GM21423 (cell line): Measurements from ENCODE around the gene PAEP.
"Not testable (repeated sequence)": the region's sequence is repeated elsewhere in the genome, so short reads cannot be mapped to it uniquely, and the experiment has no call there.

Experiments used
- ATAC-seq: cut with Tn5 transposase; IDR thresholded peaks from one replicate; pipeline ENCODE4 v1.9.1; 2021; ENCODE audit warnings: mild to moderate bottlenecking, moderate library complexity; ENCODE audit not compliant: unreplicated experiment

The PAEP gene

DNA sequence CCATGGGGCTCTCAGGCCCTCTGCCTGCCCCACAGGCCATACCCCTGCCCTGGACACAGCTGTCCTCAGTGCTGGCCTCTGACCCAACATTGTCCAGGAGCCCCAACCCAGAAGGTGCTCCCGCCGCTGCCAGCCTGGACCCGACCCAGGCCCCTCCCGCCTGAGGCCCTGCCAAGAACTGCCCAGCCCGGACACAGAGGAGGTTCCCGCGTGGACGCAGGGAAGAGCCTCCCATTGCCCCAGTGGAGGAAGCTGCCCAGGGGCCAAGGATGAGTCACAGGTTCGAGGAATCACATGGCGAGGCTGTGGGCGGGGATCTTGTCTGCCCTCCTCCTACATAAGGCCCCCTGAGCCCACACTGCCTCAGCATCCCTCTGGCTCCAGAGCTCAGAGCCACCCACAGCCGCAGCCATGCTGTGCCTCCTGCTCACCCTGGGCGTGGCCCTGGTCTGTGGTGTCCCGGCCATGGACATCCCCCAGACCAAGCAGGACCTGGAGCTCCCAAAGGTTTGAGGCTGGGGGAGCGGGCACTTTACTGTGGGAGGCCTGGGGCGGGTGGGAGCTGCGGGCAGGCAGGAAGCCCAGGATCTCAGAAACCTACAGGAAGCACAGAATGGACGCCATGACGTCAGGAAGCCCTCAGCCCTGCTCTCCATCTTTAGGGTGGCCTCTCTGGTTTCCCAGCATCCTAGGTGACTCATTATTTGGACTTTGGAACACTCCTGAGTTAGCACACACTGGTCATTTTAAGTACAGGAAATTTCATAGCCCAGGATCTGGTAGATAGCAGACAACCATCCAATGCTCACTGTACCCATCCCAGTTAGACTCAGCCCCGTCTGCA lies at the start of gene PAEP:
Gene PAEP, plus strand, starts transcription at position 366 of the 844 bp plus-strand sequence.
- no peak for ATAC-seq

DNA sequence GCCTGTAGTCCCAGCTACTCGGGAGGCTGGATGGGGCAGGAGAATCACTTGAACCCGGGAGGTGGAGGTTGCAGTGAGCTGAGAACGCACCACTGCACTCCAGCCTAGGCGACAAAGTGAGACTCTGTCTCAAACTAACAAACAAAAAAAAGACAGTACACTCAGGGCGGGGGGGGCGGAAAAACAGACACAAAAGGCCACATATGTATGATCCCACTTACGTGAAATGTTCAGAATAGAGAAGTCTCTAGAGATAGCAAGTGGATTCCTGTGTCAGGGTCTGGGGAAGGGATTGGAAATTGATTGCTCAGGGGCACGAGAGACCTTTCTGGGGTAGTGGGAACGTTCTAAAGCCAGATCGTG lies 49.3 kb upstream of the PAEP start:
- no peak for ATAC-seq

DNA sequence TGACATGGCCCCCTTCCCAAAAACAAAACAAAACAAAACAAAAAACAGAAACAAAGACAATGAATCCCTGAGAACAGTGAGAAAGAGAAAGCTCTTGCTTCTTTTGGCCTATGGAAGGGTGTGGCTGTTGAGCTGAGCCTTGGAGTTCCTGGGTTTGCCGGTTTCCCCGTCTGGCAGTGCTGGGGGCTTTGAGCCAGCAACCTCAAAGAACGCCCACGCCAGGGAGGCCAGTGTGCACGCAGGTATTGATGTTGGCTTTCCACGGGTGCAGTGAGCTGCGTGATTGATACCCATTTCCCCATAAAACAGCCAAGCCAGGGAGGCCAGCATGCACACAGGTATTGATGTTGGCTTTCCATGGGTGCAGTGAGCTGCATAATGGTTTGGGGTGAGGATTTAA lies 48.7 kb upstream of the PAEP start:
- ATAC-seq: no peak

DNA sequence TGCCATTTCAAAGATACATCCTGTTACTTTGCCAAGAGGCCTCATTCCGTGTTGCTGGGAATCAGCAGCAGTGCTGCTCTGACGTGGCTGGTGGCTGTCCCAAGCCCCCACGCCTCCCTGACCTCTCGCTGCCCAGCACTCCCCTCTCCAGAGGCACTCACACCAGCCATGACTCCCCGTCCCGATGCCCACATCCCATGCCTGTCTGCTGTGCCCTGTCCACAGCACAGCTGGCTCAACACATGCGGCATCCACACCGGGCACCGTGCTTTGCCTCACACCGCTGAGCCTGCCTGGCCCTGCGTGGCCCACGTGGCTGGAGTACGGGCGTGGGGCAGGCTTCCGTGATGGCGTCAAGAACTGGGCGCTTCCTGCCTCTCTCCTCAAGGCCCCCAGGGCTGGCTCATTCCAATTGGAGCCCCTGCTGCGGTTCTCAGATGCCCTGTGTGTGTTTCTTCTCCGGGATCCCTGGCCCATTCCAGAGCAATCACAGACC lies 48.2 kb upstream of the PAEP start:
- ATAC-seq: no peak

DNA sequence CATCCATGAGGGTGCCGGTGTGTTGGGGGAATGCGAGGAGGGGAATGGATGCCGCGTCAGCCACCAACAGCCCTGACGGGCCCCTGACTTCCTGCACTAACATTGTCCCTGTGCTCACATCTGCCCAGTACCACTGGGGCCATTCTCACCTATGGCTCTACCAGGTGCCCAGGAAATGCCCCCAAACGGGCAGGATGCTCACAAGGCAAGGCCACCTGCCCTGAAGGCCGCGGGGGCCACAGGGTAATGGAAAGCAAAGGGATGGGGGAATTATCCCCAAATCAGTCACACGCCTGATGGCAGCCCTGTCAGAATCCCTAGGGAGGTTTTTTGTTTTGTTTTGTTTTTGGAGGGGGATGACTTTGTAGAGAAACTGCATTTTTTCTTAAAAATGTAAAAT lies 47.6 kb upstream of the PAEP start:
- not testable (repeated sequence) for ATAC-seq

DNA sequence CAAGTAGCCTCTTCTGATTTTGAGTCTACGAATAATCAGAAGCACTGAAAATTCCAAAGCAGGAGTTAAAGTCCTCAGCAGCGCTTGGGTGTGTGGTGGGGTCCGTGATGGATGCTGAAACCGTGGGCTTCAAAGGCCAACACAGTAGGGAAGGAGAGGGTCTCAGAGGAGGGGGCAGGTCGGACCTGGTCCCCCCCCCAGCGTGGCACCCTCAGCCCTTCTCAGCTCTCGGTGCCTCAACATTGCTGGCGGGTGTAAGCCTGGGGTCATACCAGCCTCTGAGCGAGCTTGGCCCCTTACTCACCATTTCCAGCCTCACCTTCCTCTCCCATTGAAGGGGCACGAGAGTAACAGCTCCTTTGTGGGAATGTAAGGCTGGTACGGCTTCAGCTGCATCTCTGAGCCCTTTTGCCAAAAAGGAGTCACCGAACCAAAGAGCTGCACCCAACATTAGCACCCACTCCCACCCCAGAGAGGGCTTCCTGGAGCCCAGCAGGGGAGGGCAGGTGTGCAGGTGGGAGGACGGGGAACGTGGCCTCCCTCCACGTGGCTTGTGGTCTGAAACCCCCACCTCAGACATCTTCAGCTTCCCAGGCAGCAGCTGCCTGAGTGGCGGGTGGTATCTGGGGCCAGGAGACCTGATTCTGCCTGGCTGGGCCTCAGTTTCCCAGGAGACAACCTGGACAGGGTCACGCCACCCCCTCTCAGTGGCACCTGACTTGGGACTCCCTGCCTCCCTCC lies 47.0 kb upstream of the PAEP start:
- no peak for ATAC-seq

DNA sequence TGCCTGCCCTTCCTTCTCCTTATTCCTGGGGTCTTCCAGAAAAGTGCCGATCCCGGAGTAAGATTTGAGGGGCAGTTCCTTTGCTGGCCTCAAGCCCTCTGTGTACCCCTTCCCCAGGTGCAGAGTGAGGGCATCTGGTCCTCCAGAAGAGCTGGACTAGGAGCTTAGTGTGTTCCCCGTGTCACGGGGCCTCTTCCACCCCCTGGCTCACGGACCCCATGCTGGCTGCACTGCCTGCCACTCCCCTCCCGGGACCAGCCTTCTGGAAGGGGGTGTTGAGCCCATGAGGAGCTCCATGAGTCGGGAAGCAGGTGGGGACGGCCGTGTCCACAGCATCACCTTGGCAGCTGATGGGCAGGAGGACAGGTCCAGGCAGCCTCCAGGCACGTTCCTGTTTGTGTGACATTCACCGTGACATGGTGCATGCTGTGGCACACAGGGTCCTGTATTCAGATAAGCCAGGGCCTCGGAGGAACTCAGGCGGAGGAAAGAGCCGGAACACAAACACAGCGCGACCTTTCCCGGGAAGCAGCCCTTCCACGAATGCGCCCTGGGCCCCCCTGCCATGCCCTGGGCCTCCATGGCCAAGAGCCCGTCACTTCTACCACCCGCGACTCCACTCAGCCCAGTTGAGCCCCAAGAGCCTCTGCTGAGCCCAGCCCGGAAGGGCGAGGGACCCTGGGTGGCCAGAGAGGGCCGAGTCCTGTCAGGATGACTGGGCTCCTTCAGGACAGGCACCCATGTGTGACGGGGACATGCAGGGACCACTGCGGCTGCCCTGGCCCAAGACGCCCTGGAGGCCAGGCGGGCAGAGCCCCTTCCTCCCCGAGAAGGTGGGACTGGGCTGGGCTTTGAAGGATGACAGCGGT lies 46.2 kb upstream of the PAEP start:
- ATAC-seq: no peak

DNA sequence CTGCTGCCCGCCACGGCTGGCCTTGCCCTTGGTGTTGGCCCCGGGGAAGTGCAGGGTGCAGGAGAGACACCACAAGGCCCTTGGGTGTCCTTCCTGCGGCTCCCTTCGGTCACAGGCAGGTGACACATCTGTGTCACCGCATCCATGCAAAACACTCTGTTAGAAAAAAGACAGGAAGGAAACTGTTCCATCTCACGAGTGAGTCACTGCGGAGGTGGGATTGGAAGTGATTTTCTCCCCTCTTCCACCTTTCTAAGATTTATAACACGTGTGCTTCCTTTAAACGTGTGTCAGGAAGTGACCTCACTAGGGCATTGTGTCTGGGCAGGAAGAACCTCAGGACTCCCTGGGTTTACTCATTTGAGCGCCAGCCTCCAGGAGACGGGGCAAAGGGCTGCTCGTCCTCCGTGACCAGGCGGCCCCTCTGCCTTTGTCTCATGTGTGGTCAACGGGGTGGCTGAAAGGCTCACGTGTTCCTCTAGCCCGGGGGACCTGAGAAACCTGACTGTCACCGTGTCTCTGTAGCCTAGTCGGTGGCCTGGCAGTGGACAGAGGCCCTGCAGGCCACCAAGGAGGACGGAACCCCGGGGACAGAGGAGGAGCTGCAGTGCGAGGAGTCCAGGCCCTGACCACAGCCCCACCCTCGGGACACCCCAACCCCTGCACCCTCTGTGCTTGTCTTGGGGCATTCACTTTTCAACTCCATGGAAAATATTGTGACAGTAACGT lies 45.3 kb upstream of the PAEP start:
- ATAC-seq: no peak

DNA sequence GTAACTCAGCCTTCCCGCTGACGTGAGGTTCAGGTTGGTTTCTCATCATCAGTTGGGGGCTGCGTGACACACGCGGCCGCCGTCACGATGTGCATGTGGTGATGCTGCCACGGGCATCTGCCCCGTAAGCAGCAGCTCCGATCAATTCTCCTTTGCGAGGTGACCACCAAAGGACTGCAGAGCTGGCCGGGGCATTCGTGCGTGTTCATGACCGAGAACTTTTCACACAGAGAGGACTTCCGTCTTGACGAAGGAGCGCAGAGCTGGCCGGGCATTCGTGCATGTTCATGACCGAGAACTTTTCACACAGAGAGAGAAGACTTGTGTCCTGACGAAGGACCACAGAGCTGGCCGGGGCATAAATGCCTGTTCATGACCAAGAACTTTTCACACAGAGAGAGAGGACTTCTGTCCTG lies 44.1 kb upstream of the PAEP start:
- ATAC-seq: no peak

DNA sequence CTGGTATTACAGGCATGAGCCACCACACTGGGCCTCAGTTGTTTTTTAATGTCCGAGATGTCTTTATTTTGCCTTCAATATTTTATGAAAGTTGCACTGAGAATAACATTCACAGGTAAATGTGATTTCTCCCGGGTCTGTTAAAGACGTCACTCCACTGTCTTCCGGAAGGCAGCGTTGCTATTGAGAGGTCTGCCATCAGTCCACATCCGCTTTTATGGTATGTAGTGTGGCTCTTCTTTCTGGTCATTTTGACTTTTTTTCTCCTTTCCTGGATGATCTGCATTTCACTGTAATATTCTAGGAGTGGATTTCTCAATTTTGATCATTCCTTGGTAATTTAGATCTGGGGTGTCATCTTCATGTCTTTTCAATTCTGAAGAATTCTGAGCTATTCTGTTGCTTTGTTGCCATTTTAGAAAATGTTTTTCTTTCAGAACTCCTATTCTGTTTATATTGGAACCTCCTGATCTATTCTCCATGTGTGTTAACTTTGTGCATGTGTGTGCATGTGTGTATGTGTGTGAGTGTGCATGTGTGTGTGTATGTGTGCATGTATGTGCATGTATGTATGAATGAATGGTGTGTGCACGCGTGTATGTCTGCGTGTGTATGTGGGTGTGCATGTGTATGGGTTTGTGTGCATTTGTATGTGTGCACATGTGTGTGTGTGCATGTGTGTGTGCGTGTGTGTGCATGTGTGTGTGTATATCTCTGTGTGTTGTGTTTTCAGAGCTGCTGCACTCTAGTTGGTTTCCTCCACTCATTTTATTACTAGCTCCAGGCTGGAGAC lies 42.2 kb upstream of the PAEP start:
- no peak for ATAC-seq

DNA sequence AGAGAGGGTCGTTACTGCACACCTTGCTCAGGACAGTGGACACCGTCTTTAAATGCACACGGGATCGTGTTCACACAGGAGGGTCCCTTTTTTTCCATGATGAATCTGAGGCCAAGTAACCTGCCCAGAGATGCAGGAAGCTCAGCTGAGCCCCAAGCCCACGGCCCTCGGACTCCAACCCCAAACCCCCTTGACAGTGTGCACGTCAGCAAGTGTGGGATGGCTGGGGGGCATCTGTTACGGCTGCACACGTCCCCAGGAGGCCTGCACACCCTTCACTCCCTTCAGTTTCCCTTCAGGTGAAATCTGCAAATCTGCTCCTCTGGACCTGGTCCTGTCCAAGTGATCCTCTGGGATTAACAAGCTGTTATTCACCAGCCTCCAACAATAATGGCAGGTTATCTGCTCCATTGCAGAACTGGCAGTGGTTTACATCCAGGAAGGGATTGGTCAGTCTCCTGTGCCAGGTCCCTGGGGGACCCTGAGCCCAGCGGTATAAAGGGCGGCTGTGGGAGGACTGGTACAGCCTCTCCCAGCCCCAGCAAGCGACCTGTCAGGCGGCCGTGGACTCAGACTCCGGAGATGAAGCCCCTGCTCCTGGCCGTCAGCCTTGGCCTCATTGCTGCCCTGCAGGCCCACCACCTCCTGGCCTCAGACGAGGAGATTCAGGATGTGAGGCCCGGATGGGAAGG lies 40.5 kb upstream of the PAEP start, which contains the start of gene LCN1:
Gene LCN1, plus strand, starts transcription at position 525 of the 692 bp plus-strand sequence. Its CDS starts 58 bp downstream, at position 583.
- no peak for ATAC-seq

DNA sequence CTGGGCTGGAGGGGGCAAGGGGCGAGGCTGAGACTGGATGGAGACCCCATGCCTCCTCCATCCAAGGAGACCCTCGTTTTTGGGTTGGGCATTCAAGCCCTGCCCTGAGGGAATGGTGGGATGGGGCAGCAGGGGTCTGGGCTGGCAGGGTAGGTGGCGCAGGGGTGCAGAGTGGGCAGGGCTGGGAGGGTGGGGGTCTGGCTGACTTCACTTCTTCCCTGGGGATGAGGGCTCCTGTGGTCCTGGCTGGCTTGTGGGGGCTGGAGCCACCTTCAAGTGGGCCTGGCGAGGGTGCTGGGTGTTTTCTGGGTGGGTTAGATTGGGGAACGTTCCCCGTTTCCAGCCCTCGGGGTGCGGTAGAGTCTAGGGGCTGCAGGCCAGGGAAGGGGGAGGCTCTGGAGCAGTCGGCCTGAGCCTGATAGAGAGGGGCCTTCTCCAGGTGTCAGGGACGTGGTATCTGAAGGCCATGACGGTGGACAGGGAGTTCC lies 39.9 kb upstream of the PAEP start:
- no peak for ATAC-seq

DNA sequence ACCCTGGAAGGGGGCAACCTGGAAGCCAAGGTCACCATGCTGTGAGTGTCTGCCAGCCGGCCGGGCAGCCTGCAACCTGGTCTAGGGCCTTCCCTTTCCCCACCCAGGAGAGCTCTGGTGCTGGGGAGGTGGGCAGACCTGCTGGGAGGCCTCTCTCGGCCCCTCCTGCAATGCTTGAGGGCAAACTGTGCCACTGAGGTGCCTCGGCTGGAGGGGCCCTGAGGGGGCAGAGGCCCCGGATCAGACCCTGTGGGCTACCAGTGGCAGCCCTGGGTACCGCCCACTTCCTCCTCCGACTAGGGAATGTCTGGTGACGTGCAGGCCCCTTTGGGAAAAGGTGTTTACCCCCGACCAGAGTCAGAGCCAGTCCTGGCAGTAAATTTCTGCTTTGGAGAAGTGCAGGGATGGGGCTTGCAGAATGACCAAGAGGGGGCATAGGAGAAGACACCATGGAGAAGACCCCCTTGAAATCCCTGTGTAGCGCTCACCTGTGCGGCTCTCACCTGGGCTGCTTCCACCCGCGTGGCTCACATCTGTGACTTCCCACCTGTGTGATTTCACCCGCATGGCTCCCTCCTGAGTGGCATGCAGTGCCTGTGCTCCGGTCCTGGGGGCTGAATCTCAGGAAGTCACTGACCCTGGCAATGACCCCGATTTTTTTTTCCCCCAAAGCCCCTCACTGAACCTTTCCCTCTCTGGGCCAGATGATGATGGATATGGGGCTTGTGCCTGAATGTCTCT lies 39.2 kb upstream of the PAEP start:
- ATAC-seq: no peak

DNA sequence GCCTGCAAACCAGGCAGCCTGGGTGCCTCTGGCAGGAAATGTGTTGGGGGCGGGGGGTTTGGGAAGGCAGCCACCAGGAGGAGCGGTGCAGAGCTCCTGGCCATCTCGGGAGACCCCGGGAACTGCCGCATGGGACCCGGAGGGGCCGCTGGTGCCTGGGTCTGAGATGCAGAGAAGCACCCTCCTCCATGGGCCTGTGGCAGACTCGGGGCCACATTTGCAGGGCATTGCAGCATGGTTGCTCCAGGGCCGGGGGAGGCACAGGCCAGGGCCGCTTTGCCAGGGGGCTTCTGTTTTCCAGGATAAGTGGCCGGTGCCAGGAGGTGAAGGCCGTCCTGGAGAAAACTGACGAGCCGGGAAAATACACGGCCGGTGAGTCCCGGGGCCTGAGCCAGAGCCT lies 38.6 kb upstream of the PAEP start:
- ATAC-seq: no peak

DNA sequence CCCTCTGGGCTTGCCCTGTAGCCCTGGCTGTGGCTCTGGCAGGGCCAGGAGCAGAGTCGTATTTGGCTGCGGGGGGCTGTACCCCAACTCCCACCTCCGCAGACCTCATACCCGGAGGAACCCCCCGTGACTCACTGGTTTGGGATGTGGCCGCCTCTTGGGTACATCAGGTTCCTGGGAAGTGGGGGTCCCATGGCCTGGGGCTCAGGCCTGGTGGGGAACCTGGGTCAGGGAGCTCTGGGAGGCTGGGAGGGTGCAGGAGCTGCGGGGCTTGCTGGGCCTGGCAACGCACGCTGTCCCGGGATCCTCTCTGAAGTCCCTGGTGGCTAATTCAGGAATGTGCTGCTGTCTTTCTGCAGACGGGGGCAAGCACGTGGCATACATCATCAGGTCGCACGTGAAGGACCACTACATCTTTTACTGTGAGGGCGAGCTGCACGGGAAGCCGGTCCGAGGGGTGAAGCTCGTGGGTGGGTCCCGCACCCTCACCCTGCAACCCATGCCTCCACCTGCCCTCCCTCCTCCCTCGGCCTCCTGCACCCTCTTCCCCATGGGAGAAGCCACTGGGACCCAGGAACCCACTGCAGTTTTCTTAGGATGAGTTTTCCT lies 37.9 kb upstream of the PAEP start:
- ATAC-seq: no peak

DNA sequence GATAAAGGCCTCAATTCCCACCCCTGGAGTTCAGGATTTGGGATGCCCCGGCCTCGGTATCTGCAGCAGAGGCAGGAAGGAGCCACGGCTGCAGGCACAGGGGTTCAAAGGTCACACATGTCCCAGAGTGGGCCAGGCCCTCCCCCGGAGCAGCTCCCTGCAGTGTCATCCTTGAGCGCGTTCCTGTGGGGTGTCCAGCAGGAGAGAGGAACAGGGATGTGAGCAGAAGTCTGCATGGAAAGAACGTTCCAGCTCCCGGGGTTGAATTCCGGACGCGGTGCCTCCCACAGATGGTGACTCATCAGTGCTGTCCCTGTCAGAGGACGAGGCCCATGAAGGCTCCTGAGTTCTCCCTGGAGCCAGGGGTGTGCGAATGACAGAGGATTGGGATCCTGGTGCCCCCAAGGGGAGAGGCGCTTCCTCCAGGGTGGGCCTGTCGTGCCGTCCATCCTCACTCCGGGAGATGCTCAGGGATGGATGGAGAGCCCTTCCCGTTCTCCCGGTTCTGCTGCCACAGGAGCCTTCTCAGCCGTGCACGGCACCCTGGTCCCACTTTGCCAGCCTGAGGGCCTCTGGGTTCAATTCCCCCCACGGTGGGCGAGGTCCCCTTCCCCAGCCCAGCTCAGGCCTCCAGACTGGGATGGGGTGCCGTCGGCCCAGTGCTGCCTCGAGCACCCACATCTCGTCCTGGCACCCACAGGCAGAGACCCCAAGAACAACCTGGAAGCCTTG lies 37.3 kb upstream of the PAEP start:
- no peak for ATAC-seq
